ENCODE measurements around the gene MARVELD1. TPM values are rescaled to one million over a fixed set of nuclear protein-coding genes. Genes with fewer than 3 reads are reported as not detected.
"Not testable (repeated sequence)": the region's sequence is repeated elsewhere in the genome, so short reads cannot be mapped to it uniquely, and the experiment has no call there.

The MARVELD1 gene
- total RNA-seq, 2 donors from 2014 or later = 2.0 TPM

- Mint-ChIP-seq H3K27me3 (no peaks in the 10 kb centered on the region), H3K9me3 (no peaks in the 10 kb centered on the region), H3K36me3 (ENCODE audit: low read depth) (no peaks in the 10 kb centered on the region), H3K4me3 (peak overlapping the region; percentile 70), H3K4me1 (peaks cover 6% of the 10 kb centered on the region), H3K27ac (no peak overlapping the region)
- peak; percentile 28 for ATAC-seq (replicated peaks)
Measured at GRCh38 chr10:97686301-97686961, 27.1 kb upstream of the MARVELD1 start.

GRCh38 chr10:97686962-97687784, 26.4 kb upstream of the MARVELD1 start, which contains the start of gene AVPI1:
Gene AVPI1 (minus strand): TSS chr10:97687241. CDS start chr10:97679905, 7,336 bp downstream.
- no peaks in the 10 kb centered on the region for H3K36me3 Mint-ChIP-seq (ENCODE audit: low read depth)
- H3K27ac Mint-ChIP-seq = peak within 1 kb of the TSS; percentile 12
- H3K27me3 Mint-ChIP-seq = no peaks in the 10 kb centered on the region
- H3K9me3 Mint-ChIP-seq = no peaks in the 10 kb centered on the region
- peak within 1 kb of the TSS; percentile 70 for H3K4me3 Mint-ChIP-seq
- ATAC-seq (replicated peaks) = peak; percentile 92
- H3K4me1 Mint-ChIP-seq = peaks cover 6% of the 10 kb centered on the region

GRCh38 chr10:97687785-97688781, 25.4 kb upstream of the MARVELD1 start:
- H3K4me1 Mint-ChIP-seq = peaks cover 6% of the 10 kb centered on the region
- no peaks in the 10 kb centered on the region for H3K27me3 Mint-ChIP-seq
- H3K9me3 Mint-ChIP-seq = no peaks in the 10 kb centered on the region
- no peaks in the 10 kb centered on the region for H3K36me3 Mint-ChIP-seq (ENCODE audit: low read depth)
- ATAC-seq (replicated peaks) = no peak
- peak overlapping the region; percentile 12 for H3K27ac Mint-ChIP-seq
- H3K4me3 Mint-ChIP-seq = peak overlapping the region; percentile 70

- no peaks in the 10 kb centered on the region for H3K9me3 Mint-ChIP-seq
- no peaks in the 10 kb centered on the region for H3K36me3 Mint-ChIP-seq (ENCODE audit: low read depth)
- no peak overlapping the region for H3K27ac Mint-ChIP-seq
- no peak for ATAC-seq (replicated peaks)
- no peak overlapping the region for H3K4me3 Mint-ChIP-seq
- H3K27me3 Mint-ChIP-seq = no peaks in the 10 kb centered on the region
- peaks cover 6% of the 10 kb centered on the region for H3K4me1 Mint-ChIP-seq
Measured at GRCh38 chr10:97689559-97690020, 23.9 kb upstream of the MARVELD1 start.

- H3K9me3 Mint-ChIP-seq = no peaks in the 10 kb centered on the region
- peaks cover 6% of the 10 kb centered on the region for H3K4me1 Mint-ChIP-seq
- no peaks in the 10 kb centered on the region for H3K36me3 Mint-ChIP-seq (ENCODE audit: low read depth)
- no peaks in the 10 kb centered on the region for H3K27me3 Mint-ChIP-seq
- no peak for ATAC-seq (replicated peaks)
- H3K4me3 Mint-ChIP-seq = no peak overlapping the region
- no peak overlapping the region for H3K27ac Mint-ChIP-seq
Measured at GRCh38 chr10:97690133-97690532, 23.4 kb upstream of the MARVELD1 start.

GRCh38 chr10:97698072-97698655, 15.4 kb upstream of the MARVELD1 start:
- H3K36me3 Mint-ChIP-seq (ENCODE audit: low read depth); H3K27ac Mint-ChIP-seq; H3K4me3 Mint-ChIP-seq; ATAC-seq (replicated peaks); H3K9me3 Mint-ChIP-seq; H3K4me1 Mint-ChIP-seq; H3K27me3 Mint-ChIP-seq: not testable (repeated sequence)

GRCh38 chr10:97701438-97702069, 12.0 kb upstream of the MARVELD1 start:
- Mint-ChIP-seq H3K4me1 (no peaks in the 10 kb centered on the region), H3K36me3 (ENCODE audit: low read depth) (no peaks in the 10 kb centered on the region), H3K27me3 (peaks cover 4% of the 10 kb centered on the region), H3K9me3 (no peaks in the 10 kb centered on the region), H3K27ac (no peak overlapping the region), H3K4me3 (no peak overlapping the region)
- peak; percentile 95 for ATAC-seq (replicated peaks)

GRCh38 chr10:97703398-97704067, 10.0 kb upstream of the MARVELD1 start:
- Mint-ChIP-seq H3K36me3 (ENCODE audit: low read depth) (no peaks in the 10 kb centered on the region), H3K9me3 (no peaks in the 10 kb centered on the region), H3K4me3 (no peak overlapping the region), H3K4me1 (no peaks in the 10 kb centered on the region), H3K27me3 (peaks cover 4% of the 10 kb centered on the region), H3K27ac (no peak overlapping the region)
- ATAC-seq (replicated peaks) = no peak

- peaks cover 9% of the 10 kb centered on the region for H3K27me3 Mint-ChIP-seq
- H3K36me3 Mint-ChIP-seq (ENCODE audit: low read depth) = no peaks in the 10 kb centered on the region
- H3K4me3 Mint-ChIP-seq = no peak overlapping the region
- H3K4me1 Mint-ChIP-seq = no peaks in the 10 kb centered on the region
- no peaks in the 10 kb centered on the region for H3K9me3 Mint-ChIP-seq
- H3K27ac Mint-ChIP-seq = no peak overlapping the region
- no peak for ATAC-seq (replicated peaks)
Measured at GRCh38 chr10:97704341-97704740, 9.2 kb upstream of the MARVELD1 start.

- Mint-ChIP-seq H3K4me1 (no peaks in the 10 kb centered on the region), H3K36me3 (ENCODE audit: low read depth) (no peaks in the 10 kb centered on the region), H3K9me3 (no peaks in the 10 kb centered on the region), H3K27ac (no peak overlapping the region), H3K4me3 (no peak overlapping the region), H3K27me3 (peaks cover 10% of the 10 kb centered on the region)
- ATAC-seq (replicated peaks) = no peak
Measured at GRCh38 chr10:97705006-97705670, 8.4 kb upstream of the MARVELD1 start.

- peaks cover 14% of the 10 kb centered on the region for H3K27me3 Mint-ChIP-seq
- no peak overlapping the region for H3K27ac Mint-ChIP-seq
- H3K36me3 Mint-ChIP-seq (ENCODE audit: low read depth) = no peaks in the 10 kb centered on the region
- H3K4me1 Mint-ChIP-seq = no peaks in the 10 kb centered on the region
- no peak for ATAC-seq (replicated peaks)
- no peaks in the 10 kb centered on the region for H3K9me3 Mint-ChIP-seq
- H3K4me3 Mint-ChIP-seq = no peak overlapping the region
Measured at GRCh38 chr10:97707134-97707861, 6.2 kb upstream of the MARVELD1 start.

- no peaks in the 10 kb centered on the region for H3K9me3 Mint-ChIP-seq
- H3K4me1 Mint-ChIP-seq = no peaks in the 10 kb centered on the region
- ATAC-seq (replicated peaks) = no peak
- H3K27me3 Mint-ChIP-seq = peaks cover 14% of the 10 kb centered on the region
- no peak overlapping the region for H3K4me3 Mint-ChIP-seq
- no peaks in the 10 kb centered on the region for H3K36me3 Mint-ChIP-seq (ENCODE audit: low read depth)
- H3K27ac Mint-ChIP-seq = no peak overlapping the region
Measured at GRCh38 chr10:97708167-97708566, 5.4 kb upstream of the MARVELD1 start.

Measured in activated T-helper 17 cell treated with anti-CD3 and anti-CD28 coated beads, Interleukin-2, amount 50 U/mL, for 72 hours (primary cell).